ENCODE data around the gene FNDC5.

DNA sequence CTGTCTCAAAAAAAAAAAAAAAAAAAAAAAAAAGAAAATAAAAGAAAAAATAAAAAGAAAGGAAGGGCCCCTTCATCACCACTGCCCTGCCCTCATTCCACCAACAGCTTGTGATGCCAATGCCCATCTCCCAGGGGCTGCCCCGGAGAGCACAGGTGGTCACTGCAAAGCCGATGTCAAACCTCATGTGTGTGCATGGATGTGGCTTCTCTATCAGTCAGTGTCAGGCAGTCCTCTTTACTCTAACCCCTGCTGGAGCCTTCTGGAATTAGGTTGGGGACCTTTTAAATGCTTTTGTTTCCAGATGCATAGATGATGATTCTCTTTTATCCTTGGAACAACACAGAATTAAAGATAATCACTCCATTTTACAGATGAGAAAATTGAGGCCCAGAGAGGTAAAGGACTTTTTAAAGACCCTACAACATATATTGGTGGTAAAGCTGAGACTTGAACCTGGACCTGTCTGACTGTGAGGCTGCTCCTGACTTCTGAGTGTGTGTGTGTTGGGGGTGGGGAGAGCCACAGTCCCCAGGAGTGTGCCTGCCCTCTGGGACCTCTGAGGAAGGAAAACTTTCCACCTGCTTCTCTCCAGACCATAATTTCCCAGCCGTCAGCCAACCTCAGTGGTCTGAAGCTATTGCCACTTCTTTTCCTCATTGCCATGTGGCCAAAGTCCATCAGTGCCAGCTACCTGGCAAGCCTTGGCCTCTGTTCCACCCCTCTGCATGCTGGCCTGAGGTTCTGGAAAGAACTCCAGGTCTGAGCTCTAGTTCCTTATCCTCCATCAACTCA is 33.5 kb upstream of the FNDC5 start:
- TF ChIP-seq, protein P1, sequence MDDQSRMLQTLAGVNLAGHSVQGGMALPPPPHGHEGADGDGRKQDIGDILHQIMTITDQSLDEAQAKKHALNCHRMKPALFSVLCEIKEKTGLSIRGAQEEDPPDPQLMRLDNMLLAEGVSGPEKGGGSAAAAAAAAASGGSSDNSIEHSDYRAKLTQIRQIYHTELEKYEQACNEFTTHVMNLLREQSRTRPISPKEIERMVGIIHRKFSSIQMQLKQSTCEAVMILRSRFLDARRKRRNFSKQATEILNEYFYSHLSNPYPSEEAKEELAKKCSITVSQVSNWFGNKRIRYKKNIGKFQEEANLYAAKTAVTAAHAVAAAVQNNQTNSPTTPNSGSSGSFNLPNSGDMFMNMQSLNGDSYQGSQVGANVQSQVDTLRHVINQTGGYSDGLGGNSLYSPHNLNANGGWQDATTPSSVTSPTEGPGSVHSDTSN (CRISPR knock-in tag; IDR thresholded peaks at IDR 0.05; ENCODE audit: borderline replicate concordance) = no peak
- no peak for TF ChIP-seq ZNF275 (CRISPR knock-in tag; IDR thresholded peaks at IDR 0.05; ENCODE audit: borderline replicate concordance)
- no peak for TF ChIP-seq ARID5B (CRISPR knock-in tag; IDR thresholded peaks at IDR 0.05)
- TF ChIP-seq, protein P2, sequence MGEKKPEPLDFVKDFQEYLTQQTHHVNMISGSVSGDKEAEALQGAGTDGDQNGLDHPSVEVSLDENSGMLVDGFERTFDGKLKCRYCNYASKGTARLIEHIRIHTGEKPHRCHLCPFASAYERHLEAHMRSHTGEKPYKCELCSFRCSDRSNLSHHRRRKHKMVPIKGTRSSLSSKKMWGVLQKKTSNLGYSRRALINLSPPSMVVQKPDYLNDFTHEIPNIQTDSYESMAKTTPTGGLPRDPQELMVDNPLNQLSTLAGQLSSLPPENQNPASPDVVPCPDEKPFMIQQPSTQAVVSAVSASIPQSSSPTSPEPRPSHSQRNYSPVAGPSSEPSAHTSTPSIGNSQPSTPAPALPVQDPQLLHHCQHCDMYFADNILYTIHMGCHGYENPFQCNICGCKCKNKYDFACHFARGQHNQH (CRISPR knock-in tag; IDR thresholded peaks at IDR 0.05) = no peak
- no peak for TF ChIP-seq MAFG (CRISPR knock-in tag; IDR thresholded peaks at IDR 0.05)
- TF ChIP-seq ZNF143 (CRISPR knock-in tag; IDR thresholded peaks at IDR 0.05) = no peak
